Stimulated activated naive CD8-positive, alpha-beta T cell treated with anti-CD3 and anti-CD28 coated beads, Interleukin-15, amount 100 ng/mL, for 72 hours (primary cell): ENCODE measurements around the gene GJA4.

Experiments used
- ATAC-seq: fragments of 150-1000 bp; cut with Tn5 transposase; 2 replicates; pipeline ENCODE4 v1.10.0; 2021; ENCODE audit warnings: mild to moderate bottlenecking, moderate library complexity
- DNase-seq, 2 donors: peaks; one replicate each; pipeline ENCODE4 v3.0.0; 2021 to 2022
- H3K27ac Mint-ChIP-seq, 2 donors: one replicate each; pipeline ENCODE4 v1.8.0; 2022; ENCODE audit warnings: mild to moderate bottlenecking in 2 of 2, mixed read lengths in 2 of 2, moderate library complexity in 2 of 2
- H3K27me3 Mint-ChIP-seq: one replicate; pipeline ENCODE4 v1.8.0; 2022; ENCODE audit warnings: mixed read lengths
- H3K4me1 Mint-ChIP-seq: one replicate; pipeline ENCODE4 v1.8.0; 2022; ENCODE audit warnings: mild to moderate bottlenecking, mixed read lengths
- H3K4me3 Mint-ChIP-seq, 2 donors: one replicate each; pipeline ENCODE4 v1.8.0; 2022; ENCODE audit warnings: mild to moderate bottlenecking in 2 of 2, mixed read lengths in 2 of 2, moderate library complexity in 1 of 2
- H3K9me3 Mint-ChIP-seq, 2 donors: one replicate each; pipeline ENCODE4 v1.8.0; 2022; ENCODE audit warnings: mixed read lengths in 2 of 2

Gene GJA4

GRCh38 chr1:34792868-34793727 lies at the start of gene GJA4:
GJA4 (plus strand) TSS chr1:34792999; CDS start chr1:34794214, 1,215 bp downstream.
- Mint-ChIP-seq H3K4me1 (peaks cover 21% of the 10 kb centered on the region), H3K27ac (no peak within 1 kb of the TSS), H3K4me3 (peak within 1 kb of the TSS; percentile 25 to 59), H3K9me3 (no peaks in the 10 kb centered on the region), H3K27me3 (peaks cover 41% of the 10 kb centered on the region)
- DNase-seq (no peak), ATAC-seq (no peak)

- Mint-ChIP-seq H3K9me3 (no peaks in the 10 kb centered on the region), H3K27ac (no peak overlapping the region), H3K27me3 (peaks cover 19% of the 10 kb centered on the region), H3K4me1 (peaks cover 7% of the 10 kb centered on the region), H3K4me3 (no peak overlapping the region)
- ATAC-seq = no peak
- DNase-seq = no peak
These were observed 49.0 kb upstream of the GJA4 start for GRCh38 chr1:34743775-34744174.

GRCh38 chr1:34744851-34745250 lies 47.9 kb upstream of the GJA4 start:
- Mint-ChIP-seq H3K9me3 (no peaks in the 10 kb centered on the region), H3K4me3 (no peak overlapping the region), H3K27me3 (peaks cover 19% of the 10 kb centered on the region), H3K4me1 (peaks cover 7% of the 10 kb centered on the region), H3K27ac (no peak overlapping the region)
- no peak for DNase-seq
- no peak for ATAC-seq

GRCh38 chr1:34745666-34746065 lies 47.1 kb upstream of the GJA4 start:
- H3K9me3 Mint-ChIP-seq = no peaks in the 10 kb centered on the region
- ATAC-seq (no peak), DNase-seq (no peak)
- no peak overlapping the region for H3K27ac Mint-ChIP-seq
- H3K4me1 Mint-ChIP-seq = peaks cover 7% of the 10 kb centered on the region
- peaks cover 12% of the 10 kb centered on the region for H3K27me3 Mint-ChIP-seq
- no peak overlapping the region for H3K4me3 Mint-ChIP-seq

DNA sequence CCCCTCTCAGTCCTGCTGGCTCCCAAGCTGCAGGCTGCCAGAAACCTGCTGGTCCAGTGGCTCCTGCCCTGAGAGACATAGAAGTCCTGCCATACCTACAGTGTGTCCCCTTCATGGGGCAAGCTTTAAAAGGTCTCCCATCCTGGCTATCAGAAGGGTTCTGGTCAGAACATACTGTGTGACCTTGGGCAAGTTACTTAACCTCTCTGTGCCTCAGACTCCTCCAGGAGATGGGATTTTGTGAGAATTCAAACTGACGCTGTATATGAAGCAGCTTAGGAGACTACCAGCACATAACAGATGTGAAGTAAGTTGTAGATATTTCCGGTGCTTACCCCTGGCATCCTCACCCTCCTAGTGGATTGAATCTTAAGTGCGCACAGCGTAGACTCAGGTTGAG lies 46.7 kb upstream of the GJA4 start:
- Mint-ChIP-seq H3K9me3 (no peaks in the 10 kb centered on the region), H3K27me3 (peaks cover 11% of the 10 kb centered on the region), H3K4me1 (peaks cover 7% of the 10 kb centered on the region), H3K4me3 (no peak overlapping the region), H3K27ac (no peak overlapping the region)
- ATAC-seq (no peak), DNase-seq (no peak)

GRCh38 chr1:34746785-34747637 lies 45.8 kb upstream of the GJA4 start:
- Mint-ChIP-seq H3K9me3 (no peaks in the 10 kb centered on the region), H3K27ac (no peak overlapping the region), H3K27me3 (peaks cover 11% of the 10 kb centered on the region), H3K4me3 (no peak overlapping the region), H3K4me1 (peaks cover 7% of the 10 kb centered on the region)
- DNase-seq (no peak), ATAC-seq (no peak)

- ATAC-seq = no peak
- H3K9me3 Mint-ChIP-seq = no peaks in the 10 kb centered on the region
- peaks cover 5% of the 10 kb centered on the region for H3K27me3 Mint-ChIP-seq
- H3K4me3 Mint-ChIP-seq = no peak overlapping the region
- peaks cover 2% of the 10 kb centered on the region for H3K4me1 Mint-ChIP-seq
- DNase-seq = no peak
- H3K27ac Mint-ChIP-seq = peak overlapping the region in 1 of 2 donors; percentile 47
These were observed 45.2 kb upstream of the GJA4 start for GRCh38 chr1:34747638-34747941.

DNA sequence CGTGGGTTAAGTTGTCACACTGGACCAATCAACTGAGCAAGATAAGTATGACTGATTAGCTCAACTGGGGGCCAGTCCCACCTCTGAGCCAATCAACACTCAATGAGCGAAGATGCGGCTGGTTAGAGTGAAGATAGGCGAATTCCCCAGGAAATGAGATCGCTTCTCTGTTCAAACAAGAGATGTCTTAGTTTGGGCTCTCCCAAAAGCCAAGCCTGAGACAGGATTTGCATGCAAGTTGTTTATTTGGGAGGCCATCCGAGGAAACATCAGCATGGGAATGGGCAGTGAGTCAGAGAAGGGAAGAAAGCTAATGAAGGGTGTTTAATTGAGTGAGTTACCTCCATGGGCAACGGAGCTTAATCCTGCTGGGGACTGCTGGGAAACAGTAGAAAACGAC lies 42.8 kb upstream of the GJA4 start:
- H3K27me3 Mint-ChIP-seq = no peaks in the 10 kb centered on the region
- no peak for ATAC-seq
- no peaks in the 10 kb centered on the region for H3K9me3 Mint-ChIP-seq
- no peak overlapping the region for H3K27ac Mint-ChIP-seq
- no peak overlapping the region for H3K4me3 Mint-ChIP-seq
- H3K4me1 Mint-ChIP-seq = no peaks in the 10 kb centered on the region
- DNase-seq = no peak

GRCh38 chr1:34750610-34751009 lies 42.2 kb upstream of the GJA4 start:
- DNase-seq (no peak), ATAC-seq (no peak)
- no peak overlapping the region for H3K4me3 Mint-ChIP-seq
- no peak overlapping the region for H3K27ac Mint-ChIP-seq
- no peaks in the 10 kb centered on the region for H3K9me3 Mint-ChIP-seq
- no peaks in the 10 kb centered on the region for H3K4me1 Mint-ChIP-seq
- no peaks in the 10 kb centered on the region for H3K27me3 Mint-ChIP-seq

DNA sequence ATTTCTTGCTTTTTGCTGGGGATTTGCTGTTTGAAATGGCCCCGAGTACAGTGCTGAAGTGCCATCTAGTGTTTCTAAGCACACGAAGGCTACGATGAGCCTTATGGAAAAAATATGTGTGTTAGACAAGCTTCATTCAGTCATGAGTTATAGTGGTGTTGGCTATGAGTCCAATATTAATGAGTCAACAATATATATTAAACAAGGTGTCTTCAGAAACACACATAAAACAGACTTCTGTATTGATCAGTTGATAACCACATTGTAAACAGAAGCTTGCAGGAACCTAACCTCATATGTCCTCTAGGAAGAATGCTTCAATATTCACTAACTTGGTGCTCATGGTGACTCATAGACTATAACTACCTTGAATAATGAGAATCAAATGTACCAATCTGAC lies 39.6 kb upstream of the GJA4 start:
- Mint-ChIP-seq H3K27me3 (peaks cover 9% of the 10 kb centered on the region), H3K4me1 (no peaks in the 10 kb centered on the region), H3K9me3 (no peaks in the 10 kb centered on the region)

GRCh38 chr1:34754964-34755637 lies 37.7 kb upstream of the GJA4 start, which contains the start of gene GJB5:
GJB5 (plus strand) TSS chr1:34755047; CDS start chr1:34757331, 2,284 bp downstream.
- peak within 1 kb of the TSS in 1 of 2 donors; percentile 49 for H3K27ac Mint-ChIP-seq
- ATAC-seq = no peak

More for the DNA sequence above, 39.6 kb upstream of the GJA4 start:
- DNase-seq (no peak), ATAC-seq (no peak)
- no peak overlapping the region for H3K4me3 Mint-ChIP-seq
- H3K27ac Mint-ChIP-seq = no peak overlapping the region

DNA sequence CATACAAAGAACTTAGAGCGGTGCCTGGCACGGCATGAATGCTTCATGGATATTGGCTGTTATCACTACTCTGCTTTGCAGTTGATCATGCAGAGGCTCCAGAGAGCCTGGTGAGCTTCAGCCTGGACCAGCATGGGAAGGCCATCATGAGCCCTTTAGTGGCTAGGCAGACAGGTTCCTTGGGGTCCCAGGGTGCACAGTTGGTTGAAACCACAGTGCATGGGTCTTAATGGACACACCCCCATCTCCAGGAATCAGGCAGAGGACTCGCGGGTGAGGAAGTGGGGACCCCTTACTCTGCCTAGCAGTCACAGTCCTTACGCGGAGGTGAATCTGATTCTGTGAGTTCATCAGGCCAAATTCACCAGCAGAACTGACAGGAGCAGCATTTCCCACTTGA lies 36.8 kb upstream of the GJA4 start:
- Mint-ChIP-seq H3K4me3 (no peak overlapping the region), H3K9me3 (no peaks in the 10 kb centered on the region), H3K27ac (peak overlapping the region in 1 of 2 donors; percentile 49), H3K27me3 (peaks cover 10% of the 10 kb centered on the region), H3K4me1 (no peaks in the 10 kb centered on the region)
- DNase-seq = no peak
- ATAC-seq = no peak

More at GRCh38 chr1:34754964-34755637, 37.7 kb upstream of the GJA4 start, which contains the start of gene GJB5:
- H3K4me1 Mint-ChIP-seq = no peaks in the 10 kb centered on the region
- H3K9me3 Mint-ChIP-seq = no peaks in the 10 kb centered on the region
- H3K4me3 Mint-ChIP-seq = no peak within 1 kb of the TSS
- H3K27me3 Mint-ChIP-seq = peaks cover 10% of the 10 kb centered on the region
- no peak for DNase-seq

GRCh38 chr1:34757386-34757785 lies 35.4 kb upstream of the GJA4 start:
- DNase-seq = no peak
- Mint-ChIP-seq H3K27me3 (peaks cover 10% of the 10 kb centered on the region), H3K4me1 (no peaks in the 10 kb centered on the region), H3K9me3 (no peaks in the 10 kb centered on the region), H3K27ac (no peak overlapping the region), H3K4me3 (no peak overlapping the region)
- no peak for ATAC-seq

DNA sequence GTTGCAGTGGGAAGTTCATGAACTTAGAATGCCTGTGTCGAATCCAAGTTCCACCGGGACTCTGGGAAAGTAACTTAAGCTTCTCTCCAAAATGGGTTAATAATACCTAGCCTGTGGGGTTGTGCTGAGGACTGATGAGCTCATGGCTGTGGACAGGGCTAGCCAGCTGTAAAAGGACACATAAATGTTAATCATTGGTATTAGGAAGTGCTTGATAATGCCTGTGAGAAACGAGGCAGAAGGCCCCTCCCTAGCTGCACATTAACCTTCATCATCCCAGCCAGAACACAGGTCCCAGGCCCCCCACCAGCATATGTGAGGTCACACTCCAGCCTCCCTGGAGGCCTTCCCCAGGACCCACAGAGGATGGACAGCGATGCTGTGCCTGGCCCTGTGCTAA lies 34.0 kb upstream of the GJA4 start:
- no peak for ATAC-seq
- Mint-ChIP-seq H3K27ac (no peak overlapping the region), H3K27me3 (peaks cover 20% of the 10 kb centered on the region), H3K4me3 (no peak overlapping the region), H3K4me1 (no peaks in the 10 kb centered on the region), H3K9me3 (no peaks in the 10 kb centered on the region)
- DNase-seq = no peak

DNA sequence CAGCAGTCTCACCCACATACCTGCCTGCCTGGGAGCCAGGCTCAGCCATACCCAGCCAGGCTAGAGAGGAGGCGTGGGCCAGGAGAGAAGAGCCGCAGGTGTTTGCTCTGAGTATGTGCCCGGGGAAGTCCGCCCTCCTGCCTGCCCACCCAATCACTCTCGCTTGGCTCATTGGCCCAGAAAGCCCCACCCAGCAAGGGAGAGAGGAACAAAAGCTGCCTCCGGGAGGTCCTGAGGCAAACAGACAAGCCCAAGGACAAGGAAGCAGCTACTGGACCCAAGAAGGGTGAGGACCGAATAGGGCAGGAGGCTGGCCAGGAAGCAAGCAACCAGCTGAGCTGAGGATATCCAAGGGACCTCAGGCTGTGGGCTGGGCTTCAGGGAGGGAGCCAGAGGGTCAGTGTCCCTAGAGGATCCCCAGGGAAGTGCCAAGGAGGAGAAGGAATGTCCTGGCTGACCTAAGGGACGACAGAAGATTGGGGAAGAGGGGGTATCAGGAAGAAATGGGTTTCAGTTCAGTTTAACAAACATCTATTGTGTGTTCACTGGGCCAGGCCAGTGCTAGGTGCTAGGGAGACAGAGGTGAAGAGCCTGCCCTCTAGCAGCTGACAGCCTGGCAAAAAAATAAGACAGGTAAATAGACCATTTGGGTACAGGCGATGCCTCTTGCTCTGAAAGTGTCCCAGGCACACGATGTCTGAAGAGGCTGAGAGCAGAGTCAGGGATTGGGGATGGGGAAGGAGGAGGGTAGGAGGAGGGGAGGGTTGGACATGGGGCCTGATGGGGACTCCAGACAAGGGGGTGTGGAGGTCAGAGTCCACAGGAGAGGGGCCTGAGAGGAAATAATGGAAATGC lies 33.1 kb upstream of the GJA4 start, which contains the start of gene GJB4:
Gene GJB4 (plus strand): TSS at position 238 of the 855 bp plus-strand sequence. CDS start 1,515 bp downstream, outside the sequence.
- Mint-ChIP-seq H3K4me1 (no peaks in the 10 kb centered on the region), H3K4me3 (no peak within 1 kb of the TSS), H3K27me3 (peaks cover 20% of the 10 kb centered on the region), H3K9me3 (no peaks in the 10 kb centered on the region), H3K27ac (no peak within 1 kb of the TSS)
- ATAC-seq = no peak
- DNase-seq = no peak
